HG02623 (cell line): ENCODE data around the gene SERPINE1.
A peak's percentile ranks its signal among the peaks of the same experiment; 100 is the strongest.
"Not testable (repeated sequence)": the region's sequence is repeated elsewhere in the genome, so short reads cannot be mapped to it uniquely, and the experiment has no call there.

ENCODE experiments used
- ATAC-seq: cut with Tn5 transposase; IDR thresholded peaks from one replicate; pipeline ENCODE4 v1.9.1; 2021; ENCODE audit warnings: moderate library complexity; ENCODE audit not compliant: unreplicated experiment

Gene SERPINE1

DNA sequence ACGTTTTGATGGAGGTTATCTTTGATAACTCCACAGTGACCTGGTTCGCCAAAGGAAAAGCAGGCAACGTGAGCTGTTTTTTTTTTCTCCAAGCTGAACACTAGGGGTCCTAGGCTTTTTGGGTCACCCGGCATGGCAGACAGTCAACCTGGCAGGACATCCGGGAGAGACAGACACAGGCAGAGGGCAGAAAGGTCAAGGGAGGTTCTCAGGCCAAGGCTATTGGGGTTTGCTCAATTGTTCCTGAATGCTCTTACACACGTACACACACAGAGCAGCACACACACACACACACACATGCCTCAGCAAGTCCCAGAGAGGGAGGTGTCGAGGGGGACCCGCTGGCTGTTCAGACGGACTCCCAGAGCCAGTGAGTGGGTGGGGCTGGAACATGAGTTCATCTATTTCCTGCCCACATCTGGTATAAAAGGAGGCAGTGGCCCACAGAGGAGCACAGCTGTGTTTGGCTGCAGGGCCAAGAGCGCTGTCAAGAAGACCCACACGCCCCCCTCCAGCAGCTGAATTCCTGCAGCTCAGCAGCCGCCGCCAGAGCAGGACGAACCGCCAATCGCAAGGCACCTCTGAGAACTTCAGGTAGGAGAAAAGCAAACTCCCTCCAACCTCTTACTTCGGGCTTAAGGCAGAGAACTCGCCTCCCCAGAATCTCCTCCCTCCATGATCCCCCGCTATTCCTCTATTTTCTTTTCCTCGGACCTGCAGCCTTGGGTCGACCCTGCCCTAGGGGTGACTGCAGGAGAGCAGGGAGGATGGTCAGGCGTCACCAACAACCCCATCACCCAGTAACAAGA is at the start of gene SERPINE1:
Gene SERPINE1 (plus strand): TSS at position 454 of the 809 bp plus-strand sequence. CDS start 1,290 bp downstream, outside the sequence.
- no peak for ATAC-seq

DNA sequence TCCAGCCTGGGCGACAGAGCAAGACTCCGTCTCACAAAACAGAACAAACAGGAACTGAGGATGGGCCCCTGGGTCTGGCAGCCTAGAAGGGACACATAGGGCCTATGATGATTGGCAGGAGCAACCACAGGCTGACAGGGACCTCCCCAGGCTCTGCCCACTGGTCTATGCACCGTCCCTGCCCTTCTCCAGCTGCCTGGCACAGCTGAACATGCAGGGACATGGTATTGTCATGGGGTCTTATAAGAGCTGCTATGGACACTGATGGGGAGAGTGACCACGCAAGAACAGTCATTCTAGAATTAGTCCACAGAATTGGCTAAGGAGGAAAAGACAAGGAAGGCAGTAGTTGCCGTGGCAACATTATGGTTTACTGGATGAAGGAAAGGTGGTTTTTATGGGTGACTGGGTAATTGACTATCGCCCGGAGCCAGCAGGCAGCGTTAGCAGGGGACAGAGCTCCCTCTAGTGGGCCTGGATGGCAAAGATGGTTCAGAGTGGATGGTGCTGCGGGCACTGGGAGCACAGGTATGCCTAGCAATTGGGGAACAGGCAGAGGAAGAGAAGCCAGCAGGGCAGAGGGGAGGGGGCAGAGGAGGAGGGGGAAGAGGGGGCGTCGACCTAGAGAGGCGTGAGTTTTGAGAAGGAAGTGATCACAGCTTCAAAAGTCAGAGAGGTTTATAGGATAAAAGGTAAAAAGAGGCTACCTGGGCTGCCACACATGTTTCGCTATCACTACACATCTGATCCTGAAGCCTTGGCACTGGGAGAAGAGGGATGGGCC is 49.4 kb upstream of the SERPINE1 start:
- ATAC-seq, result peak; percentile 40

DNA sequence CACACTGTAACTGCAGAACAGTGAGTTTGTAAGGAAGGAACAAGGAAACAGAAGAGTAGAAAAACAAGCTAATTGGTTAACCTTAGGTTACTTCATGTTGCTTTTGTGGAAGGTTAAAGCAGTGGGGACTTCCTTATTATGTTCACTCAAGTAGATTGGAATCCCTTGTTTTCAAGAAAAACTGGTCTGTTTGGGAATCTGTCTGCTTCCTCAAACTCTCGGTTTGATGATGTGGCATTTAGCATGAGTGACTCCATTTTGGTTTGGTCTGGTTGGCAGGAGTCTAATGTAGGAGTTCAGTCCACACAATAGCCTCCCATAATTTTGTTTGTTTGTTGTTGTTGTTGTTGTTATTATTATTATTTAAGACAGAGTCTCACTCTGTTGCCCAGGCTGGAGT is 45.5 kb upstream of the SERPINE1 start:
- no peak for ATAC-seq

DNA sequence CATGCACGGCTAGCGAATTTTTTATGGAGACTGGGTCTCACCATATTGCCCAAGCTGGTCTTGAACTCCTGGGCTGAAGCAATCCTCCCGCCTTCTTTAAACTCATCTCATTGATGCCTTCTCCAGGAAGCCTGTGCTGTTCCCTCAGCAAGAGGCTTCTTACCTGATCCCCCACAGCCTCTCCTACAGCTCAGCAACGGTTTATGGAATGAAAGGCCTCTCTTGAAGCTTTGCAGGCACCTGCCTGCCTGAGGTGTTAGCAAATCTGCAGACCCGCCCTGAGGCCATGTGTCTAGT is 42.1 kb upstream of the SERPINE1 start:
- no peak for ATAC-seq

DNA sequence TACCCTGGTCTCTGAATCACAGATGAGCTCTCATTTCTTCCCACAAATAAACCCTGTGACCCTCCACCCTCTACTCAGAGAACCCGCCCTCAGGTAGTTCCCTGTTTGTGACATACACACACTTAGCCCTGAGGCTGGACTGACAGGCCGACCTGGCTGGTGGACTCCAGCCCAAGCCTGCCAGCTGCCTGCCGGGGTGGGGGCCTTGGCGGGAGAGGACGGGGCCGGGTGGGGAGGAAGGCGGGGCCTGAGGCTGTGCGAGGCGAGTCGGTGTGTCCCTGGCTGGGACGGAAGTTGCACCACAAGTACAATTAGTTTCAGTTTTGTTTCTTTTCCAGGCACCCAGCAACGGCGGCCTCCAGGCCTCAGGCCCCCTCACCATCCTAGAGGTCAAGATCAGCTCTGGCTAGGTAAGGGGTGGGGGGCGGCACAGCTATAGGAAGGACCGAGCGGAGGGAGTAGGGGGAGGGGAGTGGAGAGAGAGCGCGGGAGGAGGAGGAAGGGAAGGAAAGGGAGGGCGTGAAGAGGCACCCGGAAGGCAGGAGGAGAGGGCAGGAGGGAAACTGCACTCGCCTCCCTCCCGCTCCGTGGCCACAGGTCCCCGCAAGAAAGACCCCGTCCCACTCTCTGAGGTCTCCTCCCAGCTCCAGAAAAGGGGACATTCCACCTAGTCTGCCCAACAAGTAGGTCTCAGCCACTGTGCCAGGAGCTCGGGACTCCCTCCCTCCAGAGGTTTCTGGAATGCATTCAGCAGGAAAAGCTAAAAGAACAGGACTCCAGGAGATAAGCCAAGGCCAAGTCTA is 41.5 kb upstream of the SERPINE1 start, which contains the start of gene TRIM56:
Gene TRIM56 (plus strand): TSS at position 320 of the 803 bp plus-strand sequence. CDS start 1,832 bp downstream, outside the sequence.
- ATAC-seq, result peak; percentile 74

DNA sequence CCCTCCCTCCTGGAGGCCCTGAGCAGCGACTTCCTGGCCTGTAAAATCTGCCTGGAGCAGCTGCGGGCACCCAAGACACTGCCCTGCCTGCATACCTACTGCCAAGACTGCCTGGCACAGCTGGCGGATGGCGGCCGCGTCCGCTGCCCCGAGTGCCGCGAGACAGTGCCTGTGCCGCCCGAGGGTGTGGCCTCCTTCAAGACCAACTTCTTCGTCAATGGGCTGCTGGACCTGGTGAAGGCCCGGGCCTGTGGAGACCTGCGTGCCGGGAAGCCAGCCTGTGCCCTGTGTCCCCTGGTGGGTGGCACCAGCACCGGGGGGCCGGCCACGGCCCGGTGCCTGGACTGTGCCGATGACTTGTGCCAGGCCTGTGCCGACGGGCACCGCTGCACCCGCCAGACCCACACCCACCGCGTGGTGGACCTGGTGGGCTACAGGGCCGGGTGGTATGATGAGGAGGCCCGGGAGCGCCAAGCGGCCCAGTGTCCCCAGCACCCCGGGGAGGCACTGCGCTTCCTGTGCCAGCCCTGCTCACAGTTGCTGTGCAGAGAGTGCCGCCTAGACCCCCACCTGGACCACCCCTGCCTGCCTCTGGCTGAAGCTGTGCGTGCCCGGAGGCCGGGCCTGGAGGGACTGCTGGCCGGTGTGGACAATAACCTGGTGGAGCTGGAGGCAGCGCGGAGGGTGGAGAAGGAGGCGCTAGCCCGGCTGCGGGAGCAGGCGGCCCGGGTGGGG is 39.4 kb upstream of the SERPINE1 start:
- no peak for ATAC-seq

DNA sequence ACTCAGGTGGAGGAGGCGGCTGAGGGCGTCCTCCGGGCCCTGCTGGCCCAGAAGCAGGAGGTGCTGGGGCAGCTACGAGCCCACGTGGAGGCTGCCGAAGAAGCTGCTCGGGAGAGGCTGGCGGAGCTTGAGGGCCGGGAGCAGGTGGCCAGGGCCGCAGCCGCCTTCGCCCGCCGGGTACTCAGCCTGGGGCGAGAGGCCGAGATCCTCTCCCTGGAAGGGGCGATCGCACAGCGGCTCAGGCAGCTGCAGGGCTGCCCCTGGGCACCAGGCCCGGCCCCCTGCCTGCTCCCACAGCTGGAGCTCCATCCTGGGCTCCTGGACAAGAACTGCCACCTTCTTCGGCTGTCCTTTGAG is 38.9 kb upstream of the SERPINE1 start:
- ATAC-seq, result no peak

DNA sequence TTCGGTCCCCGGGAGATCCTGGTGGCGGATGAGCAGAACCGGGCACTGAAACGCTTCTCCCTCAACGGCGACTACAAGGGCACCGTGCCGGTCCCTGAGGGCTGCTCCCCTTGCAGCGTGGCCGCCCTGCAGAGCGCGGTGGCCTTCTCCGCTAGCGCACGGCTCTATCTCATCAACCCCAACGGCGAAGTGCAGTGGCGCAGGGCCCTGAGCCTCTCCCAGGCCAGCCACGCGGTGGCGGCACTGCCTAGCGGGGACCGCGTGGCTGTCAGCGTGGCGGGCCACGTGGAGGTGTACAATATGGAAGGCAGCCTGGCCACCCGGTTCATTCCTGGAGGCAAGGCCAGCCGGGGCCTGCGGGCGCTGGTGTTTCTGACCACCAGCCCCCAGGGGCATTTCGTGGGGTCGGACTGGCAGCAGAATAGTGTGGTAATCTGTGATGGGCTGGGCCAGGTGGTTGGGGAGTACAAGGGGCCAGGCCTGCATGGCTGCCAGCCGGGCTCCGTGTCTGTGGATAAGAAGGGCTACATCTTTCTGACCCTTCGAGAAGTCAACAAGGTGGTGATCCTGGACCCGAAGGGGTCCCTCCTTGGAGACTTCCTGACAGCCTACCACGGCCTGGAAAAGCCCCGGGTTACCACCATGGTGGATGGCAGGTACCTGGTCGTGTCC is 37.9 kb upstream of the SERPINE1 start:
- ATAC-seq, result no peak

DNA sequence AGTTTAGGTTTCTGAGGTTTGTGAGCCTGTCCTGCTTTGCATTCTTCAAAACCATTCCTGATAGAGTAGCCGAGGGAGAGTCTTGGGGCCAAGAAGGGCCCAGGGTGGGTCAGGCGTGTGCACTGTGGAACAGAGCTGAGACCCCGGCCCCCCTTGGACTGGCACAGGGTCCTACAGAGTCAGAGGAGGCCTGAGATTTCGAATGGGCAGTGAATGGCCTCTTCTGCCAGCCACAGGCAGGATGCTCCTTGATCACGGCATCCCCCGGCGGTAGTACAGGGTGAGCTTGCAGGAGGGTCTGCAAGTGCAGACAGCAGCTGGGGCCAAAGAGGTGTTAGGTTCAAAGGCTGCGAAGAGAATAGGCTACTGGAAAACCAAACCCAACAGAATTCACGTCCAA is 37.0 kb upstream of the SERPINE1 start:
- ATAC-seq, result no peak

DNA sequence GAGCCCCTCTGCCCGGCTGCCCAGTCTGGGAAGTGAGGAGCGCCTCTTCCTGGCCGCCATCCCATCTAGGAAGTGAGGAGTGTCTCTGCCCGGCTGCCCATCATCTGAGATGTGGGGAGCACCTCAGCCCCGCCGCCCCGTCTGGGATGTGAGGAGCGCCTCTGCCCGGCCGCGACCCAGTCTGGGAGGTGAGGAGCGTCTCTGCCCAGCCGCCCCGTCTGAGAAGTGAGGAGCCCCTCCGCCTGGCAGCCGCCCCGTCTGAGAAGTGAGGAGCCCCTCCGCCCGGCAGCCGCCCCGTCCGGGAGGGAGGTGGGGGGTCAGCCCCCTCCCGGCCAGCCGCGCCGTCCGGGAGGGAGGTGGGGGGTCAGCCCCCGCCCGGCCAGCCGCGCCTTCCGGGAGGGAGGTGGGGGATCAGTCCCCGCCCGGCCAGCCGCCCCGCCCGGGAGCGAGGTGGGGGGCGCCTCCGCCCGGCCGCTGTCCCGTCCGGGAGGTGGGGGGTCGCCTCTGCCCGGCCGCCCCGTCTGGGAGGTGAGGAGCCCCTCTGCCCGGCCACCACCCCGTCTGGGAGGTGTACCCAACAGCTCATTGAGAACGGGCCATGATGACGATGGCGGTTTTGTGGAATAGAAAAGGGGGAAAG is 34.5 kb upstream of the SERPINE1 start:
- not testable (repeated sequence) for ATAC-seq

DNA sequence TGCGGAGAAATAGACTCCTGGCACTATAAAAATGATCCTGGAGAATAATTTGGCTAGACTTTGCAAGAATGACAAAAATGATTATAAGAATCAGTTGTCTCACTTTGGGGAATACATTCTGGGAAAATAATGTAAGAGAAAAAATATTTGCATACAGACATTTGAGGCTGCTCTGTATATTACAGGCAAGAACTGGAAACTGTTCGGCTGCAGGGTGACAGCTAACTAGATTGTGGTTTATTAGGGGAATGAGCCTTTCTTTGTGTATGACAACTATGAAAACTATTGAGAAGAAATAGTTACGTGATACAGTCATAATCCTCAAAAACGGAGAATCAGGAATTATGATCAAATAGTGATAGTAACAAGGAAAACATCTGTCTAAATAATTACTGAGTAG is 33.0 kb upstream of the SERPINE1 start:
- ATAC-seq, result no peak

DNA sequence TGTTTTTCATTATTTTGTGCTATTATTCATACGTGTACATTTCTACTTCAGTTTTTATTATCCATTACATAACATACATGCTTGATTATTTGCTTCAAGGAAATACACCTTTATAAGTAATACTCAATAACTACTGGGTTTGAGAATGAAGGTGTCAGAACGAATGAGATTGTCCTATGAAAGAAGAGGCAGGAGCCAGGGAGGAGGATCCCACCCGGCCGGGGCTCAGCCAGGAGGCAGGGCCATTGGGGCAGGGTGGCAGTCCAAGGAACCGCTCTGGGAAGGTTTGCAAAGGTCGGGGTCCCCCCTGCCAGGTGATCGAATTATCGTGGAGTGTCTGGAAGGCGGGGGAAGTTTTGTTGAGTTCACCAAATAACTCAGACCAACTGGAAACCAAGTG is 32.5 kb upstream of the SERPINE1 start:
- no peak for ATAC-seq

DNA sequence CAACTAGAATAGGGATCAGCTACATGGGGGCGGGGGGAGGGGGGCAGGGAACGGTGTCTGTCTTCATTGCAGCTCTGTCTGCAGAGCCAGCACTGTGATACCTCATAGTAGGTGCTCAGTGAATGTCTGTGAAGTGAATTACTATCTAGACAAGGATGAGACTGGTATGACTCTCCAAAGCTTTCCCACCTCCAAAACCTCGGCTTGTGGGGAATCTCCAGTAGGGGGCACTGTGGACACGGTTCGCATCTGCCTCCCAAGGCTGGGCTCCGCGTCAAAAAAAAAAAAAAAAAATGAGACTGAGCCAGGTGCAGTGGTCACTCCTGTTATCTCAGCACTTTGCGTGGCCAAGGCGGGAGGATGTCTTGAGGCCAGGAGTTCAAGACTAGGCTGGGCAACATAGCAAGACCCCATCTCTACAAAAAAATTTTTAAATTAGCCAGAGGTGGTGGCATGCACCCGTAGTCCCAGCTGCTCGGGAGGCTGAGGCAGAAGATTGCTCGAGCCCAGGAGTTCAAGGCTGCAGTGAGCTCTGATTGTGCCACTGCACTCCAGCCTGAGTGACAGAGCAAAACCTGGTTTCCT is 32.0 kb upstream of the SERPINE1 start:
- no peak for ATAC-seq

DNA sequence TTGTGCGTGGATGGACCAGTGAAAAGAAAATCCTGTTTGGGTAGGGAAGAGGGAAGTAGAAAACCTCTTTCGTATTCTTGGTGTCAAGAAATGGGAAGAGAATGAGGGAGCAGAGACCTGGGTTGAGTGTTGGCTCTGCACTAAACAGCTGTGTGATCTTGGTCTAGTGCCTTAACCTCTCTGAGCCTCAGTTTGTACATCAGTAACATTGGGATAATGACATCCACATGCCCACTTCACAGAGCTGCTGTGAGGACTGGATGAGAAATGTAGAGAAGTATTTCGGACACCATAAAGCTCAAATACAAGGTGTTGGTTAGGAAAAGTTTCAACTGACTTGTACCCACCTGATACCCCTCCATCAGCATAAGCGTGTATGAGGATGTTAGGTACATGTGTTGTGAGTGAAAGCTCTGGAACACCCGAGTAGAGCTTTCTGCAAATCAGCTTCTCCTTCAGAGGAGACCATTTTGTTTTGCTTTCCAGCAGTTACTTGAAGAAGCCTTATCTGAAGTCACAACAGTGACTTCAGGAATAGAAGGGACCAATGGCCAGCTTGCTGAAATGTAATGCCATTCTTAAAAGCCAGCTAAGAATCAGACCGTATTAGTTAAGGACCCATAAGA is 30.5 kb upstream of the SERPINE1 start:
- ATAC-seq, result no peak

DNA sequence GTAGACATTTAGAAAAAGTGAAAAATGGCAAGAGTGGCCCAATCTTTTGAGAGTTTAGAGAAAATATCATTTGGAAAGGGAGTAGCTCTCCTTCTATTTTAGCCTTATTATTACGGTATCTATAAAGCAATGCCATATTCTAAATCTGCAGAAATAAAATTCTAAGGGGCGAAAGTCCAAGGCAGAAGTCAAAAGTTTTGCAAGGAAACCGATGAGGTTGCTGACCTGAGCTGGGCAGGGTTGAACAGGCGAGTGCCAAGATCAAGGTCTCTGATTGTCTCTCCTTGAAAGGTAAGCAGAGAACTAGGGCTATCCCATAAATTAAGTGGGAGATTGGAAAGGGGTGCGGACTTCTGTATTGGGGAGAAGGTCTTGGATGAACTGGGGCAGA is 30.0 kb upstream of the SERPINE1 start:
- no peak for ATAC-seq

DNA sequence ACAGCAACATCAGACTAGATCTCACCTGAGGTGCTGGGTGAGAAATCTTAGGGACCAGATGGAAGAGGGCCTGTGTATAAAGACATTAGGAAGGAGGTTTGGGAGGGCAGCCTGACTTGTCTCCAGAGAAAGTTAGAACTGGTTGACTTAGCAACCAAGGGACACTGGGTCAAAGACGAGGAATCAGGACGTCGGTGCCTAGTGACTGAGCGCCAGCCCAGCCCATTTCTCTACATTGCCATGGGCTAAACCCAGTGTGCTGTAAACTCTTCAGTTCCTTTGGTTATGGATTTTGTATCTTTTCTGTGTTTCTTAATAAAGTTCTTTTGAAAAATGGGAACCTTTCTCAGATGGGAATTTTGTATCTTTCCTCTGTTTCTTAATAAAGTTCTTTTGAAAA is 29.3 kb upstream of the SERPINE1 start:
- ATAC-seq, result no peak

DNA sequence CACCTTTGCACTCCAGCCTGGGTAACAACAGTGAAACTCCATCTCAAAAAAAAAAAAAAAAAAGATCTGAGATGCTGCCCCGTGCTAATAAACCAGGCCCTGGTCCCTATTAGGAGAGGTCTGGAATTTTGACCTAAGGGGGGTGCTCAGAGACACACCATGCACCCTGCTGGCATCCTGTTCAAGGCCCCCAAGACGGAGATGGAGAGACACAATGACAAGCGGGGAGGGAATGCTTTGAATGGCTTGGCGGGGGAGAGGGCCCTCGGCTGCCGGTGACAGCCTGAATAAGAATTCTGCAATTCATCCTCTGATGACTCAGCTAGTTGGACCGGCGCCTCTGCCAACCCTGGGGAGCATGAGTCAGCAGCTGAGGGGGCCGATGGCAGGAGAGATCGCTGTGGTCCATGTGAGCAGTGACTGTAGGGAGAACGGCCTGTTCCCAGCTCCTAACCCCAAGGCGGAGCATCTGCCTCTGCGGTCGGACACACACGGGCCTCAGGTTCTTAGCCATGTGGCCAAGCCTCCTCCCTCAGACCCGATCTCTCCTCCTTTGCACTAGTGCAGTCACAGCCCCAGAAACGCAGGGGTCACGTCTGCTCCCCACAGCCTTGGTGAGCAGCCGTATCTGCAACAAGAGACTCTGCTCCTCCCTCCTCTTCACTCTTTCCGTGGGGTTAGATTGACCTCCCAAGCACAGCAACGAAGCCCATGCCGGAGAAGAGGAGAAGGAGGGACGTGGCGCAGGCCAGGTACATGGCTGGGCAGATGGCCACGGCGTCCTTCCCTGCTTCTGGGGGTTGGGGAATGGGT is 26.7 kb upstream of the SERPINE1 start:
- no peak for ATAC-seq
